ENCODE results near the gene STAT5B. TPM values are rescaled to one million over a fixed set of nuclear protein-coding genes. Genes with fewer than 3 reads are reported as not detected.
"Not testable (repeated sequence)": the region's sequence is repeated elsewhere in the genome, so short reads cannot be mapped to it uniquely, and the experiment has no call there.

Gene STAT5B
- total and polyA plus RNA-seq, 2 of the 13 experiments (the other 11 are each of a cell fraction or from before 2014, with no cell fraction given): 21.0 to 42.8 TPM

DNA sequence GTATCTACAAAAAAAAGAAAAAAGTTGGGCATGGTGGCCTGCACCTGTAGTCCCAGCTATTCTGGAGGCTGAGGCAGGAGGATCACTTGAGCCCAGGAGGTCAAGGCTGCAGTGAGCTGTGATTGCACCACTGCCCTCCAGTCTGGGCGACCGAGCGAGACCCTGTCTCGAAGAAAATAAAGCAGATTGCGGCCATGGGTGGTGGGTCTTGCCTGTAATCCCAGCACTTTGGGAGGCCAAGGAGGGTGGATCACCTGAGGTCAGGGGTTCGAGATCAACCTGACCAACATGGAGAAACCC is 28.8 kb upstream of the STAT5B start:
- H3K79me2 ChIP-seq (ENCODE audit: insufficient read depth, low read length); H3K36me3 ChIP-seq (replicated peaks in 1 of 2; ENCODE audit: control insufficient read depth in 1 of 2, insufficient read depth in 2 of 2, low read length in 2 of 2); BruUV-seq (replicated peaks); CTCF ChIA-PET (ENCODE audit: low intra/inter-chr PET ratio, low total read pairs); DNase-seq (ENCODE audit: low spot score); intact Hi-C loops (cut with micrococcal nuclease; ENCODE audit: unreplicated experiment); ATAC-seq; FAIRE-seq; in situ Hi-C loops (cut with HindIII; ENCODE audit: extremely low pct_ligation_motif_present, low pct_unique_long_range_greater_than_20kb); H4K20me1 ChIP-seq (ENCODE audit: insufficient read depth, low read length); H2AFZ ChIP-seq (ENCODE audit: low read length); H3K27me3 ChIP-seq (ENCODE audit: control insufficient read depth in 1 of 2, insufficient read depth in 2 of 2, low read length in 2 of 2); H3K9me3 ChIP-seq (ENCODE audit: low read length); TF ChIP-seq LCORL (IDR thresholded peaks at IDR 0.05): not testable (repeated sequence)
- Histone ChIP-seq H3K27ac (ENCODE audit: extremely low read length, insufficient read depth, low read length) (peak overlapping the region; percentile 63), H3K4me3 (replicated peaks in 1 of 3; ENCODE audit: insufficient read depth in 1 of 3, low read depth in 2 of 3, low read length in 3 of 3) (peak overlapping the region in 2 of 3 experiments; percentile 27 to 65; a peak in 2 of 6 replicates), H3K9ac (ENCODE audit: insufficient read depth, low read depth, low read length) (peak overlapping the region; percentile 41; the same call in 1 of the 2 replicates), H3K4me2 (ENCODE audit: low read depth, low read length) (peak overlapping the region; percentile 92), H3K4me1 (ENCODE audit: insufficient read depth, low read length) (peaks cover 55% of the 10 kb centered on the region)
- 0 out of 2 replicates have a peak, but pooled peaks have one; percentile 5 for TF ChIP-seq ZSCAN22 (CRISPR knock-in tag; IDR thresholded peaks at IDR 0.05)
- TF ChIP-seq LCORL (CRISPR knock-in tag; IDR thresholded peaks at IDR 0.05): 0 out of 2 replicates have a peak, but pooled peaks have one; percentile 5
- TF ChIP-seq ADNP (CRISPR knock-in tag; IDR thresholded peaks at IDR 0.05): 0 out of 2 replicates have a peak, but pooled peaks have one; percentile 3
- TF ChIP-seq, protein P1, sequence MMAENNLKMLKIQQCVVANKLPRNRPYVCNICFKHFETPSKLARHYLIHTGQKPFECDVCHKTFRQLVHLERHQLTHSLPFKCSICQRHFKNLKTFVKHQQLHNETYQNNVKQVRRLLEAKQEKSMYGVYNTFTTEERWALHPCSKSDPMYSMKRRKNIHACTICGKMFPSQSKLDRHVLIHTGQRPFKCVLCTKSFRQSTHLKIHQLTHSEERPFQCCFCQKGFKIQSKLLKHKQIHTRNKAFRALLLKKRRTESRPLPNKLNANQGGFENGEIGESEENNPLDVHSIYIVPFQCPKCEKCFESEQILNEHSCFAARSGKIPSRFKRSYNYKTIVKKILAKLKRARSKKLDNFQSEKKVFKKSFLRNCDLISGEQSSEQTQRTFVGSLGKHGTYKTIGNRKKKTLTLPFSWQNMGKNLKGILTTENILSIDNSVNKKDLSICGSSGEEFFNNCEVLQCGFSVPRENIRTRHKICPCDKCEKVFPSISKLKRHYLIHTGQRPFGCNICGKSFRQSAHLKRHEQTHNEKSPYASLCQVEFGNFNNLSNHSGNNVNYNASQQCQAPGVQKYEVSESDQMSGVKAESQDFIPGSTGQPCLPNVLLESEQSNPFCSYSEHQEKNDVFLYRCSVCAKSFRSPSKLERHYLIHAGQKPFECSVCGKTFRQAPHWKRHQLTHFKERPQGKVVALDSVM (CRISPR knock-in tag; IDR thresholded peaks at IDR 0.05): peak; percentile 93
- whole genome bisulfite sequencing (ENCODE audit: low lambda C conversion rate): 93% methylated on average over 6 of the region's 6 CpGs
- POLR2A ChIA-PET: interaction anchor here (0.9 to 1.5 kb wide), 3 partner anchors 16 to 36 kb away, joined by 3 to 5 read pairs (median 3); partner anchors contain the start of genes STAT5A and STAT5B
